K562 (cell line): Measurements from ENCODE around the gene TCIRG1. TPM values are rescaled to one million over a fixed set of nuclear protein-coding genes. Genes with fewer than 3 reads are reported as not detected.

Experiments
- ATAC-seq: fragments of 200-7000 bp; cut with Tn5 transposase; 3 replicates; pipeline ENCODE4 v1.9.1; 2020; ENCODE audit warnings: moderate library complexity
- BruUV-seq: library from RNA; stranded (reverse); fragments of 400-500 nt; replicated peaks from 2 replicates; lab custom pipeline; 2021; lab: Mats Ljungman, UMichigan
- CTCF ChIA-PET: fragments of 300-600 bp; formaldehyde crosslinking; extraction: SDS; loops from one replicate; lab custom pipeline; 2021; ENCODE audit warnings: low intra/inter-chr PET ratio; lab: Yijun Ruan, JAX
- POLR2A ChIA-PET: fragments of 300-600, 350-650 bp; sonication (Branson Sonifier 250); formaldehyde crosslinking; extraction: SDS; loops from one replicate; lab custom pipeline; 2021; ENCODE audit warnings: antibody characterized with exemption, inconsistent platforms; lab: Yijun Ruan, JAX
- DNase-seq, 4 experiments: peaks; one replicate each; pipeline versions ENCODE4 v3.0.0 to v3.0.0-alpha.2; 2011 to 2018; ENCODE audit warnings: low spot score in 3 of 4, mixed read lengths in 3 of 4; ENCODE audit errors: extremely low read depth in 1 of 4
- FAIRE-seq: peaks from 2 replicates; lab custom pipeline; 2011; peaks lifted over from hg19 to GRCh38; lab: Jason Lieb, UNC
- H2AFZ ChIP-seq: 2 replicates; pipeline ENCODE4 v1.6.0; 2011; ENCODE audit warnings: low read depth, low read length, control low read depth, inconsistent platforms
- H3K27ac ChIP-seq: fragments of 200-600 bp; 3 replicates; pipeline ENCODE4 v1.8.0; 2011; ENCODE audit warnings: low read depth, mild to moderate bottlenecking, control low read depth, inconsistent platforms, low read length, moderate library complexity, mixed read lengths; ENCODE audit errors: extremely low read depth
- H3K27me3 ChIP-seq, 2 experiments: fragments of 300-600 bp in 1 of 2; 2 replicates in 1 of 2; 3 replicates in 1 of 2; pipeline versions ENCODE4 v1.6.0 to v1.8.0; 2011; ENCODE audit warnings: inconsistent platforms in 2 of 2, low read length in 2 of 2, mild to moderate bottlenecking in 1 of 2, mixed read lengths in 1 of 2, moderate library complexity in 1 of 2; ENCODE audit not compliant: control insufficient read depth in 2 of 2, insufficient read depth in 2 of 2
- H3K36me3 ChIP-seq: fragments of 300-600 bp; 3 replicates; pipeline ENCODE4 v1.8.0; 2011; ENCODE audit warnings: mild to moderate bottlenecking, low read length, inconsistent platforms; ENCODE audit not compliant: control insufficient read depth, insufficient read depth
- H3K4me1 ChIP-seq, 2 experiments: fragments of 200-600 bp in 1 of 2; replicated peaks in 1 of 2; 2 replicates in 1 of 2; 3 replicates in 1 of 2; pipeline versions ENCODE4 v1.5.1 to v1.8.0; 2011; ENCODE audit warnings: inconsistent platforms in 2 of 2, low read length in 2 of 2, mild to moderate bottlenecking in 1 of 2, mixed read lengths in 1 of 2, moderate library complexity in 1 of 2; ENCODE audit not compliant: control insufficient read depth in 2 of 2, insufficient read depth in 2 of 2
- H3K4me2 ChIP-seq: 2 replicates; pipeline ENCODE4 v1.6.1; 2011; ENCODE audit warnings: low read length, control low read depth, inconsistent platforms, mixed read lengths; ENCODE audit not compliant: insufficient read depth
- H3K4me3 ChIP-seq: fragments of 200-600 bp; sonication (generic), shearing (Covaris generic); 2 replicates; pipeline ENCODE4 v1.5.1; 2016; ENCODE audit warnings: control low read depth, inconsistent platforms
- H3K79me2 ChIP-seq: fragments of 200-600 bp; 3 replicates; pipeline ENCODE4 v1.8.0; 2011; ENCODE audit warnings: low read length, inconsistent platforms; ENCODE audit not compliant: control insufficient read depth, insufficient read depth
- H3K9ac ChIP-seq, 2 experiments: 2 replicates each; pipeline versions ENCODE4 v1.6.0 to v1.6.1; 2011; ENCODE audit warnings: low read depth in 2 of 2, low read length in 2 of 2, control low read depth in 1 of 2, inconsistent platforms in 1 of 2, mild to moderate bottlenecking in 1 of 2, mixed read lengths in 1 of 2; ENCODE audit not compliant: insufficient read depth in 1 of 2
- H3K9me1 ChIP-seq: one replicate; pipeline ENCODE4 v1.6.0; 2011; ENCODE audit warnings: inconsistent platforms, mild to moderate bottlenecking, low read length, moderate library complexity; ENCODE audit not compliant: control insufficient read depth, insufficient read depth
- H3K9me3 ChIP-seq: replicated peaks from 2 replicates; pipeline ENCODE4 v1.5.1; 2011; ENCODE audit warnings: low read depth, low read length, inconsistent platforms; ENCODE audit not compliant: control insufficient read depth, insufficient read depth
- H4K20me1 ChIP-seq: replicated peaks from 2 replicates; pipeline ENCODE4 v1.6.1; 2011; ENCODE audit warnings: low read length, inconsistent platforms, mixed read lengths; ENCODE audit not compliant: control insufficient read depth, insufficient read depth
- ADNP ChIP-seq: fragments of 200-800 bp; sonication (Bioruptor generic); IDR thresholded peaks from 2 replicates; pipeline ENCODE4 v1.6.1; 2016; ENCODE audit warnings: missing genetic modification characterization, missing compliant biosample characterization
- CHD4 ChIP-seq: fragments of 200-600 bp; sonication (generic); IDR thresholded peaks from 3 replicates; pipeline ENCODE4 v1.6.1; 2012; ENCODE audit warnings: low read depth, mild to moderate bottlenecking, mixed read lengths, low read length, inconsistent platforms; ENCODE audit not compliant: insufficient read depth, insufficient replicate concordance, poor library complexity, severe bottlenecking
- MED1 ChIP-seq: sonication (generic); formaldehyde crosslinking; IDR thresholded peaks from 2 replicates; pipeline ENCODE4 v1.8.1; 2023; ENCODE audit warnings: missing genetic modification reagents, borderline replicate concordance
- NFIC ChIP-seq: fragments of 450-650 bp; IDR thresholded peaks from 2 replicates; pipeline ENCODE4 v1.6.1; 2017; ENCODE audit warnings: mild to moderate bottlenecking, inconsistent platforms
- NR2C2 ChIP-seq, 2 experiments: fragments of 200-800 bp in 1 of 2; sonication (Bioruptor generic) in 1 of 2; sonication (generic) in 1 of 2; formaldehyde crosslinking in 1 of 2; IDR thresholded peaks; 2 replicates each; pipeline versions ENCODE4 v1.6.1 to v1.8.0; 2016 to 2022; ENCODE audit warnings: mild to moderate bottlenecking in 1 of 2, missing compliant biosample characterization in 1 of 2, missing genetic modification characterization in 1 of 2, missing genetic modification reagents in 1 of 2
- PHB ChIP-seq: fragments of 250-450 bp; sonication (Bioruptor Pico); IDR thresholded peaks from 2 replicates; pipeline ENCODE4 v1.5.0; 2021
- POLR2A ChIP-seq: fragments of 450-650 bp; conservative IDR thresholded peaks from 2 replicates; pipeline ENCODE4 v1.6.1; 2016
- RUNX1 ChIP-seq: sonication (generic); IDR thresholded peaks from 2 replicates; pipeline ENCODE4 v1.6.1; 2016; ENCODE audit warnings: antibody characterized with exemption, low read depth
- SAFB2 ChIP-seq: fragments of 200-400 bp; formaldehyde crosslinking; IDR thresholded peaks from 2 replicates; pipeline ENCODE4 v1.6.1; 2018; ENCODE audit warnings: borderline replicate concordance, low read length, low read depth, moderate library complexity; ENCODE audit not compliant: severe bottlenecking
- SMAD2 ChIP-seq: fragments of 150-350 bp; IDR thresholded peaks from 2 replicates; pipeline ENCODE4 v1.6.1; 2014; ENCODE audit warnings: low read depth, mild to moderate bottlenecking, low read length
- SRF ChIP-seq, 2 experiments: fragments of 250-450, 450-650 bp in 1 of 2; sonication (Bioruptor Pico) in 1 of 2; sonication (generic) in 1 of 2; formaldehyde crosslinking; IDR thresholded peaks; 2 replicates each; pipeline versions ENCODE4 v1.5.0 to v1.5.1; 2020 to 2022; ENCODE audit warnings: mild to moderate bottlenecking in 1 of 2, missing genetic modification reagents in 1 of 2
- ZBTB7A ChIP-seq: IDR thresholded peaks from 2 replicates; pipeline ENCODE4 v1.6.1; 2011; ENCODE audit warnings: low read depth, mild to moderate bottlenecking, low read length, moderate library complexity, borderline replicate concordance; ENCODE audit not compliant: control insufficient read depth
- ZNF589 ChIP-seq: fragments of 200-800 bp; sonication (Bioruptor generic); IDR thresholded peaks from 2 replicates; pipeline ENCODE4 v1.6.1; 2016; ENCODE audit warnings: low read depth, missing genetic modification characterization, missing compliant biosample characterization
- WGBS: fragments of 100-300 bp; shearing (Covaris generic); methylation state at CpG from one replicate; pipeline ENCODE4 v1.1.6; 2016; ENCODE audit warnings: low coverage, mixed read lengths; ENCODE audit not compliant: insufficient coverage; ENCODE audit errors: missing lambda C conversion rate; 5-methylcytosine and 5-hydroxymethylcytosine counted together
- in situ Hi-C: fragments of 300-500 bp; cut with MboI; formaldehyde crosslinking; loops from 4 replicates; pipeline ENCODE4 v1.15.0; 2018; ENCODE audit warnings: inconsistent platforms, mixed read lengths
- intact Hi-C: fragments of 100-400 bp; cut with micrococcal nuclease; formaldehyde crosslinking; loops from 2 replicates; pipeline ENCODE4 v1.14.2; 2022
- polyA plus RNA-seq, 8 experiments: library from polyadenylated mRNA; depleted of rRNA in 4 of 8; stranded (reverse) in 5 of 8; unstranded in 3 of 8; fragments of >200 nt; fragmentation: Nextera tagmentation in 2 of 8; fragmentation: Illumina TruSeq in 1 of 8; extraction: Ambion mirVana in 2 of 8; extraction: Trizol in 1 of 8; gene quantifications; 2 replicates each; pipeline versions ENCODE4 v1.2.1 to v1.2.3, GENCODE V29; 2011 to 2014; ENCODE audit warnings: inconsistent platforms in 1 of 8, missing spikeins in 1 of 8
- total RNA-seq, 7 experiments: library from RNA; depleted of rRNA in 6 of 7; stranded (reverse); fragments of >200 nt in 6 of 7; fragmentation: Illumina TruSeq in 2 of 7; extraction: Trizol in 2 of 7; gene quantifications; 2 replicates each; pipeline versions ENCODE4 v1.2.1 to v1.2.3, GENCODE V29; 2011 to 2021; ENCODE audit warnings: low replicate concordance in 1 of 7
- TF ChIP-seq, protein P1 (sequence below): sonication (generic); formaldehyde crosslinking; IDR thresholded peaks from 2 replicates; pipeline ENCODE4 v1.8.1; 2023; ENCODE audit warnings: missing genetic modification reagents, mild to moderate bottlenecking, borderline replicate concordance

The TCIRG1 gene
- total and polyA plus RNA-seq, 9 of the 15 experiments (the other 6 are each of a cell fraction or from before 2014, with no cell fraction given), result 0.49 to 143 (median 24.4) TPM

DNA sequence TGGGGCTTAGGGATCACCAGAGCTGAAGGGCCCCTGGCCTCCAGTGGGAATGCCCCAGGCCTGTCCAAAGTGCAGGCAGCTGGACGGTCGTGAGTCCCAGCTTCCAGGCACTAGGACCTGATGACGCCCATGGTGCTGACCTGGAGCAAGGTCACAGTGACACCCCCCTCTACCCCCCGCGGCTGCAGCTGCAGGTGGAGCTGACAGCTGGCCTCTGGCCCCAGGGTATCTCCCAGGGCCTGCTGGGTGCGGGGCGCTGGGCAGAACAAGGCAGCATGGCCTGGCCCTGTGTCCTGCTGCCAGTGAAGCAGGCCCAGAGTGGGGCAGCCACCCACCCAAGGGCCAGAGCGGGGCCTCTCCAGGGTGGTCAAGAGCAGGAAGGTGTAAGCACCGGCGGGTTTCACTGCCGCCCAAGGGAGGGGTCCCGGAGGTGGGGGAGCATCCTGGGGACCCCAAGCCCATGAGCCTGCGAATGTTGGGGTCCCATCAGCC lies 553 bp upstream of the TCIRG1 start (continued):
- TF ChIP-seq RUNX1 (no peak), POLR2A (no peak), SMAD2 (no peak), NR2C2 (CRISPR knock-in tag; IDR thresholded peaks at IDR 0.05) (no peak; the same call in 1 of the 2 replicates), NR2C2 (tag; IDR thresholded peaks at IDR 0.05) (peak; percentile 58), PHB (CRISPR knock-in tag) (no peak), MED1 (CRISPR knock-in tag) (no peak)

DNA sequence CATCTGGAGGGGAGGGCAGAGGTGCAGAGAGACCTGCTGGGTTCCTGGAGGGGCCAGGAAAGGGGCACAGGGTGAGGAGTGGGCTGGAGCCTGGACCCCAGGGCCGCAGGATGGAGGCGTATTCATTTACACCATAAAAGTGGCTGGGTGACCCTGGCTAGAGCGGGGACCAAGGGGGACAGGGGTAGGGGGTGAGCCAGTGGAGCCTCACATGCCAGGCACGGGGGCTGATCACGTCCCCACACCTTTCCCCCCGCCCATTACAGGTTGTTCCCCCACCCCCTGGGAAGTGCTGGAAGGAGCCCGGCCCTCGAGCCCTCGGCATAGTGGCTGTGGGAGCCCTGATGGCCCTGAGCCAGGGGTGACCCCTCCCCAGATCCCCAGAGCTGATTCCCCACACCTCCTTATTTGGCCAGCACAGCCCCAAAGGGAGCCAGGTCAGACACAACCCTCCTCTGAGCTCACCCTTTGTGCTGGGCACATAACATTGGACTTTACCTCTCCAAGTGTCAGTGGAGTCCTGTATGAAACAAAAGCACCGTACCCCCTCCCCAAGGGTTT lies 781 bp downstream of the TCIRG1 start:
- FAIRE-seq (peak; percentile 72), ATAC-seq (no peak; the same call in 1 of the 3 replicates), DNase-seq (peak in 3 of 4 experiments; percentile 44 to 52 (median 49))
- Histone ChIP-seq H3K4me1 (peaks cover 44 to 88% of the 10 kb centered on the region in 2 experiments), H3K9ac (peak overlapping the region; percentile 72 to 90), H2AFZ (peak overlapping the region; percentile 66; the same call in 1 of the 2 replicates), H3K4me2 (peak overlapping the region; percentile 74), H3K9me3 (no peaks in the 10 kb centered on the region), H3K36me3 (peaks cover 45% of the 10 kb centered on the region; the same call in 1 of the 3 replicates), H3K79me2 (peaks cover 37% of the 10 kb centered on the region), H3K4me3 (peak overlapping the region; percentile 92), H4K20me1 (peaks cover 4% of the 10 kb centered on the region; the same call in 1 of the 2 replicates), H3K9me1 (no peaks in the 10 kb centered on the region), H3K27me3 (no peaks in the 10 kb centered on the region), H3K27ac (peak overlapping the region; percentile 83)
- intact Hi-C loops (no loop called here), in situ Hi-C loops (no loop called here)
- 9% methylated on average over 4 of the region's 10 CpGs for WGBS
- BruUV-seq, result no TSS peak
- CTCF ChIA-PET, result no interaction called here
- POLR2A ChIA-PET, result interaction anchor here (0.6 to 4.9 kb wide), 6 partner anchors 8 to 43 kb away, joined by 3 to 55 read pairs (median 6); no protein-coding TSS in a partner anchor
- peak; percentile 46 to 93; a peak in 3 of 4 replicates for TF ChIP-seq SRF (CRISPR knock-in tag; IDR thresholded peaks at IDR 0.05)
- TF ChIP-seq ZNF589, result no peak
- peak; percentile 93 for TF ChIP-seq ADNP
- TF ChIP-seq ZBTB7A, result peak; percentile 58; the same call in 1 of the 2 replicates
- TF ChIP-seq NFIC, result peak; percentile 73
- no peak for TF ChIP-seq SAFB2
- peak; percentile 9 for TF ChIP-seq CHD4
- TF ChIP-seq, protein P1, sequence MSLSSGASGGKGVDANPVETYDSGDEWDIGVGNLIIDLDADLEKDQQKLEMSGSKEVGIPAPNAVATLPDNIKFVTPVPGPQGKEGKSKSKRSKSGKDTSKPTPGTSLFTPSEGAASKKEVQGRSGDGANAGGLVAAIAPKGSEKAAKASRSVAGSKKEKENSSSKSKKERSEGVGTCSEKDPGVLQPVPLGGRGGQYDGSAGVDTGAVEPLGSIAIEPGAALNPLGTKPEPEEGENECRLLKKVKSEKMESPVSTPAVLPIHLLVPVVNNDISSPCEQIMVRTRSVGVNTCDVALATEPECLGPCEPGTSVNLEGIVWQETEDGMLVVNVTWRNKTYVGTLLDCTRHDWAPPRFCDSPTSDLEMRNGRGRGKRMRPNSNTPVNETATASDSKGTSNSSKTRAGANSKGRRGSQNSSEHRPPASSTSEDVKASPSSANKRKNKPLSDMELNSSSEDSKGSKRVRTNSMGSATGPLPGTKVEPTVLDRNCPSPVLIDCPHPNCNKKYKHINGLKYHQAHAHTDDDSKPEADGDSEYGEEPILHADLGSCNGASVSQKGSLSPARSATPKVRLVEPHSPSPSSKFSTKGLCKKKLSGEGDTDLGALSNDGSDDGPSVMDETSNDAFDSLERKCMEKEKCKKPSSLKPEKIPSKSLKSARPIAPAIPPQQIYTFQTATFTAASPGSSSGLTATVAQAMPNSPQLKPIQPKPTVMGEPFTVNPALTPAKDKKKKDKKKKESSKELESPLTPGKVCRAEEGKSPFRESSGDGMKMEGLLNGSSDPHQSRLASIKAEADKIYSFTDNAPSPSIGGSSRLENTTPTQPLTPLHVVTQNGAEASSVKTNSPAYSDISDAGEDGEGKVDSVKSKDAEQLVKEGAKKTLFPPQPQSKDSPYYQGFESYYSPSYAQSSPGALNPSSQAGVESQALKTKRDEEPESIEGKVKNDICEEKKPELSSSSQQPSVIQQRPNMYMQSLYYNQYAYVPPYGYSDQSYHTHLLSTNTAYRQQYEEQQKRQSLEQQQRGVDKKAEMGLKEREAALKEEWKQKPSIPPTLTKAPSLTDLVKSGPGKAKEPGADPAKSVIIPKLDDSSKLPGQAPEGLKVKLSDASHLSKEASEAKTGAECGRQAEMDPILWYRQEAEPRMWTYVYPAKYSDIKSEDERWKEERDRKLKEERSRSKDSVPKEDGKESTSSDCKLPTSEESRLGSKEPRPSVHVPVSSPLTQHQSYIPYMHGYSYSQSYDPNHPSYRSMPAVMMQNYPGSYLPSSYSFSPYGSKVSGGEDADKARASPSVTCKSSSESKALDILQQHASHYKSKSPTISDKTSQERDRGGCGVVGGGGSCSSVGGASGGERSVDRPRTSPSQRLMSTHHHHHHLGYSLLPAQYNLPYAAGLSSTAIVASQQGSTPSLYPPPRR, result 0 out of 2 replicates have a peak, but pooled peaks have one; percentile 23
